ENCODE measurements around the gene ZNF692. TPM values are rescaled to one million over a fixed set of nuclear protein-coding genes. Genes with fewer than 3 reads are reported as not detected.

ZNF692 gene
- polyA plus RNA-seq, 1 donor (not counting 4 experiments of a cell fraction or from before 2014, with no cell fraction given), result 27.0 TPM

GRCh38 chr1:248873993-248874533 lies 15.2 kb upstream of the ZNF692 start:
- peak; percentile 63 for FAIRE-seq
- TF ChIP-seq EZH2 (IDR thresholded peaks at IDR 0.05; ENCODE audit: low read length) (no peak), CTCF (optimal IDR thresholded peaks at IDR 0.05 in 1 of 3, IDR thresholded peaks at IDR 0.05 in 1 of 3, conservative IDR thresholded peaks at IDR 0.05 in 1 of 3; ENCODE audit: extremely low read depth in 1 of 3, insufficient read depth in 2 of 3, low read length in 3 of 3) (no peak)

GRCh38 chr1:248873409-248873992 lies 14.6 kb upstream of the ZNF692 start:
- DNase-seq (ENCODE audit: low read depth, low spot score) (peak; percentile 95), FAIRE-seq (no peak)
- Histone ChIP-seq H3K9me1 (ENCODE audit: control insufficient read depth, extremely low read depth, insufficient read depth, low read length) (no peaks in the 10 kb centered on the region), H3K4me1 (ENCODE audit: control insufficient read depth, extremely low read depth, insufficient read depth, low read length) (peaks cover 4% of the 10 kb centered on the region), H3K27me3 (ENCODE audit: control insufficient read depth, extremely low read depth, insufficient read depth, low read length) (no peaks in the 10 kb centered on the region), H3K4me2 (ENCODE audit: control insufficient read depth, extremely low read depth, insufficient read depth, low read depth, low read length) (peak overlapping the region; percentile 88), H3K4me3 (ENCODE audit: control insufficient read depth in 2 of 3, extremely low read depth in 1 of 3, insufficient read depth in 2 of 3, low read depth in 1 of 3, low read length in 3 of 3) (peak overlapping the region; percentile 55 to 95 (median 82)), H4K20me1 (ENCODE audit: control insufficient read depth, extremely low read depth, insufficient read depth, low read length) (no peaks in the 10 kb centered on the region), H3K36me3 (ENCODE audit: control insufficient read depth in 2 of 2, extremely low read depth in 1 of 2, insufficient read depth in 2 of 2, low read length in 2 of 2) (no peaks in the 10 kb centered on the region), H2AFZ (ENCODE audit: control insufficient read depth, low read length) (peak overlapping the region; percentile 100), H3K9ac (ENCODE audit: control insufficient read depth, extremely low read depth, insufficient read depth, low read length) (peak overlapping the region; percentile 87), H3K27ac (ENCODE audit: control insufficient read depth, insufficient read depth, low read length) (peak overlapping the region; percentile 88), H3K79me2 (ENCODE audit: control insufficient read depth, insufficient read depth, low read length) (no peaks in the 10 kb centered on the region), H3K9me3 (ENCODE audit: control insufficient read depth, low read depth, low read length) (no peaks in the 10 kb centered on the region)
- dilution Hi-C loops (cut with MboI; ENCODE audit: extremely low pct_ligation_motif_present, low sequenced_read_pairs), result no loop called here
- no peak for TF ChIP-seq EZH2 (IDR thresholded peaks at IDR 0.05; ENCODE audit: low read length)
- no peak for TF ChIP-seq CTCF (optimal IDR thresholded peaks at IDR 0.05 in 1 of 3, IDR thresholded peaks at IDR 0.05 in 1 of 3, conservative IDR thresholded peaks at IDR 0.05 in 1 of 3; ENCODE audit: extremely low read depth in 1 of 3, insufficient read depth in 2 of 3, low read length in 3 of 3)

More at GRCh38 chr1:248873993-248874533, 15.2 kb upstream of the ZNF692 start:
- DNase-seq (ENCODE audit: low read depth, low spot score), result peak; percentile 64
- Histone ChIP-seq H2AFZ (ENCODE audit: control insufficient read depth, low read length) (no peak overlapping the region), H3K4me2 (ENCODE audit: control insufficient read depth, extremely low read depth, insufficient read depth, low read depth, low read length) (peak overlapping the region; percentile 75), H3K27me3 (ENCODE audit: control insufficient read depth, extremely low read depth, insufficient read depth, low read length) (no peaks in the 10 kb centered on the region), H3K79me2 (ENCODE audit: control insufficient read depth, insufficient read depth, low read length) (no peaks in the 10 kb centered on the region), H3K36me3 (ENCODE audit: control insufficient read depth in 2 of 2, extremely low read depth in 1 of 2, insufficient read depth in 2 of 2, low read length in 2 of 2) (no peaks in the 10 kb centered on the region), H3K9ac (ENCODE audit: control insufficient read depth, extremely low read depth, insufficient read depth, low read length) (peak overlapping the region; percentile 69), H3K4me1 (ENCODE audit: control insufficient read depth, extremely low read depth, insufficient read depth, low read length) (peaks cover 4% of the 10 kb centered on the region), H3K9me1 (ENCODE audit: control insufficient read depth, extremely low read depth, insufficient read depth, low read length) (no peaks in the 10 kb centered on the region), H3K9me3 (ENCODE audit: control insufficient read depth, low read depth, low read length) (no peaks in the 10 kb centered on the region), H3K4me3 (ENCODE audit: control insufficient read depth in 2 of 3, extremely low read depth in 1 of 3, insufficient read depth in 2 of 3, low read depth in 1 of 3, low read length in 3 of 3) (peak overlapping the region; percentile 37 to 84 (median 82)), H3K27ac (ENCODE audit: control insufficient read depth, insufficient read depth, low read length) (peak overlapping the region; percentile 58), H4K20me1 (ENCODE audit: control insufficient read depth, extremely low read depth, insufficient read depth, low read length) (no peaks in the 10 kb centered on the region)
- dilution Hi-C loops (cut with MboI; ENCODE audit: extremely low pct_ligation_motif_present, low sequenced_read_pairs), result no loop called here

Measured in keratinocyte (primary cell).